ENCODE data around the gene NUBP2.
"Not testable (repeated sequence)": the region's sequence is repeated elsewhere in the genome, so short reads cannot be mapped to it uniquely, and the experiment has no call there.

Gene NUBP2

GRCh38 chr16:1787056-1787321, 4.2 kb downstream of the NUBP2 start:
- no peak for DNase-seq

DNA sequence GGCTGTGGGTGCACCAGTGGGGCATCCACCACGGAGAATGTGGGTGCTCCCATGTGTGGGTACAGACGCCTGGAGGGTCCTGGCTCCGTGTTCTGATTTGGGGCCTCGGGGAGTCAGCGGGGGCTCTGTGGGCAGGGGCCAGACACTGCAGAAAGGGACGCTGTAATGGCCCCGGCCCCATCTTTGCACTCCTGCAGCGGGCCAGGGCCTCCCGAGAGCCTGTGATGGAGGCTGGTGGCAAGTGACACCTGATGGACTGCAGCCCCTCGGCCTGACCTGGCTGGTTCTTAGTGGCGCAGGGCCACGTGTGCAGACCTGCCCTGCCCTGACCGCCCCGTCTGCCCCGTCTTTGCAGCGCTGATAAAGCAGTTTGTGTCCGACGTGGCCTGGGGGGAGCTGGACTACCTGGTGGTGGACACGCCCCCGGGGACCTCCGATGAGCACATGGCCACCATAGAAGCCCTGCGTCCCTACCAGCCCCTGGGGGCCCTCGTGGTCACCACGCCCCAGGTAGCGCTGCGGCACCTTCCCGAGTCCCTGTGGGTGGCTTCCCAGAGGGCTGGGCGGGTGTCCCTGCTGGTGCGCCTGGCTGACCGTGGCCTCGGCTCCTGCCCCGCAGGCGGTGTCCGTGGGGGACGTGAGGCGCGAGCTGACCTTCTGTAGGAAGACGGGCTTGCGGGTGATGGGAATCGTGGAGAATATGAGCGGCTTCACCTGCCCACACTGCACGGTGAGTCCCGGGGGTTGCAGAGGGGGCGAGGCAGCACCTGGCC, 4.7 kb downstream of the NUBP2 start:
- no peak for DNase-seq

DNA sequence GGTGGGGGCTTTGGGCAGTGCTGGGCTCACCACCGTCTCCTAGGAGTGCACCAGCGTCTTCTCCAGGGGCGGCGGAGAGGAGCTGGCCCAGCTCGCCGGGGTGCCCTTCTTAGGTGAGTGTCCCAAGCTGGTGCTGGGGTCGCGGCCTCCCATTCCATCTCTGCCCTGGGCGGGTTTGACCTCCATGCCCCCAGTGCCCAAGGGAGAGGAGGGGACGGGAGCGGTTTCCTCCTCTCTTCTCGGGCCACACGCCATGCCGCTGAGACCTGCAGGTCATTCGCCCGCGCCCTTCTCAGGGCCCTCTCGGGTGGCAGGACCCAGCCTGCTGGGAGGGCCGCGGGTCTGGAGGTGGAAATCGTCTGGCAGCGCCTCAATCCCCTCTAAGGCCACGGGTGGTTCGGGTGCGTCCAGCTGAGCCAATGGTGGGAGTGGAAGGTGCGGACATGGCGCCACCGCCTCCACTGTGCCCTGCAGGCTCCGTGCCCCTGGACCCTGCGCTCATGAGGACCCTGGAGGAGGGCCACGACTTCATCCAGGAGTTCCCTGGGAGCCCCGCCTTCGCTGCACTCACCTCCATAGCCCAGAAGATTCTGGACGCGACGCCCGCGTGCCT, 5.4 kb downstream of the NUBP2 start:
- DNase-seq: no peak

DNA sequence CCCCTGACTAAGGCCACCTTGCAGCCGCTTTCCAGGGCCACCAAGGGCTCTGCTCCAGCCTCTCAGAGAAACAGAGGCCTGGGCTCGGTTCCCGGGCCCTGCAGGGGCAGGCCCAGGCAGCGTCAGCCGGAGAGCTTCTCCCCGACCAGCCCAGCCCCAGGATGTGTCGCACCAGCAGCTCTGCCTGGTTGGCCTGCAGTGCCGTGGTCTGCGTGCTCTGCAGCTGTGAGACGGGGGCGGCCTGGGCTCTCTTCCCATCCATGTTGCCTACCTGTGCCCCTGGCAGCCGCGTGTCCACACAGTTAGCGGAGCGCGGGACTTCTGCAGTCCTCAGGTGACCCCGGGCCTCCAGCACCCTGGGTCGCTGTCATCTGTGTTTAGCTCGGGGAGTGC, 5.9 kb downstream of the NUBP2 start:
- no peak for DNase-seq

GRCh38 chr16:1789643-1790045, 6.9 kb downstream of the NUBP2 start:
- DNase-seq: no peak

- DNase-seq: no peak
These were observed 7.5 kb downstream of the NUBP2 start for GRCh38 chr16:1790261-1790610.

- no peak for DNase-seq
These were observed 8.0 kb downstream of the NUBP2 start for GRCh38 chr16:1790611-1791255.

DNA sequence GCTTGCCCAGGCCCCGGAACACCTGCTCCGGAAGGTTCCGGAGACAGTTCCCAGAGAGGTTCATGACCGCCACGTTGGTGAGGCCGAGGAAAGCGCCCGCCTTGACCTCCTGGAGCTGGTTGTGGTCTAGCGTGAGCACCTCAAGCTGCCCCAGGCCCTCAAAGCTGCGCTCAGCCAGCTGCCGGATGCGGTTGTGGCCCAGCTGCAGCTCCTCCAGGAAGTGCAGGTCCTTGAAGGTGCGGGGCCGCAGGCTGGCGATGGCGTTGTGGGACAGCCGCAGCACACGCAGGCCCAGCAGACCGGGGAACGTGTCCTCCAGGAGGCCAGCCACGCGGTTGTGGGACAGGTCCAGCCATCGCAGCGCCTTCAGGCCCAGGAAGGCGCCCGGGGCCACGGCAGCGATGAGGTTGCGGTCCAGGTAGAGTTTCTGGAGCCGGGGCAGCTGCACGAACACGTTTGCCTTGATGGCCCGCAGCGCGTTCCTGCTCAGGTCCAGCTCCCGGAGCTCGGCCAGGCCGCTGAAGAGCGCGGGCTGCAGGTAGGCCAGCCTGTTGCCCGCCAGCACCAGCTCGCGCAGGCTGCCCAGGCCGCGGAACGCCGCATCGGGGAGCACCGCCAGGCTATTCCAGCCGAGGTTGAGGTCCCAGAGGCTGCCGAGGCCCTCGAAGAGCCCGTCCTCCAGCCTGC, 8.6 kb downstream of the NUBP2 start:
- no peak for DNase-seq

- no peak for DNase-seq
These were observed 9.4 kb downstream of the NUBP2 start for GRCh38 chr16:1791943-1792812.

- no peak for DNase-seq
These were observed 10.2 kb downstream of the NUBP2 start for GRCh38 chr16:1792836-1793577.

DNA sequence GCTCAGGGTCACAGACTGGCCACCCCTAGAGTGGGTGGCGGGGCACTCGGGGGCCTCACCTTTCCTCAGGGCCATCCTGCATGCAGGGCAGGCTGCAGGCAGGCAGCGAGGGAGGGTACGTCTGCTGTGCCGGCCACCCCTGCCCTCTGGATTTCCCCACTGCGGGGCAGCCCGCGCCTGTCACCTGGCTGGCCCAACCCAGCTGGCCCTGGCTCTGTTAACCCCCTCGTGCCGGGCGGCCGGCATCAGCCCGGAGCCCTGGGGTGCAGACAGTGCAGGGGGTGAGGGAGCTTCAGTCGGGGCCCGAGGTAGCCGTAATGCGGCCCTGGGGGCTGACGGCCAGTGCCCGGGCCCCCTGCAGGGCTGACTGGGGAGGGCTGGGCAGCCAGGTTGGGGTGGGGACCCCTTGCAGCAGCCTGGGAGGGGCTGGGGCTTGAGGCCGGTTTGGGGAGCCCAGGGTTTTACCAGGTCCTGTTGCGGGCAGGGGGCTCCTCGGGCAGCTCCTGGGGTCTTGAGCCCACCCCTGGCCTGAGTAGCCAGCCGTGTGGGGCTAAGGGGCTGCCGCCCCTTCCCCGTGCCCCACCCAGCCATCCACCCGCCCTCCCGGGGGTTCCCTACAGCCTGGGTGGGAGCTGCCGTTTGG, 10.9 kb downstream of the NUBP2 start, which contains the start of gene IGFALS:
Gene IGFALS (minus strand): TSS at position 128 of the 643 bp plus-strand sequence. CDS start 53 bp downstream, at position 75.
- no peak for DNase-seq

DNA sequence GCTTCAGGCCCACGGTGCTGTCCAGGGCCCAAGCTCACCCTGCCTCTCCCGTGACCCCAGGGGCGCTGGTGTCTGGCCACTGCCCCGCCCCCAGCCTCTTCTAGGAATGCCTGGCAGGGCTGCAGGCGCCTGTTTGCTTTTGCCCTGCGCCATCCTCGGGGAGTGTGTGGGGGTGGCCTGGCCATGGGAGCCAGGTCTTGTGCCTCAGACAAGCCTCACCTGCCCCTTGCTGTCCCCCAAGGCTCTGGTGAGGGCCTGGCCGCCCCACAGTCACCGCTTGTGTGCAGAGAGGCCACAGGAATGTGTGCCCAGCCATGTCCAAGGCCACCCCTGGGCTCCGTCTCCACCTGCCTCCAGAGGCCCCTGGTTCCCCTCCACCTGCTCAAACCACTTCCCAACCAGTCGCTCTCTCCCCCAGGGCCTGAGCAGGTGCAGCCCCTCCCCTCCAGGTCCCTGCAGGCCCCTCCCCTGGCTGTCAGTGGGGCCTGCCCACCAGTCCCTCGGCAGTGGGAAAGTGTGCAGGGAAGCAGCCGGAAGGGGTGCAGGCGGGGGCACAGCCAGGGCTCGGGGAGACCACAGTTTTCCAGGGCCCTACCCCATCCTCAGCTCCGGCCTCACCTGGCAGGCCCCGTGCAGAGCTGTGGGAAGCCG, 11.6 kb downstream of the NUBP2 start:
- no peak for DNase-seq

DNA sequence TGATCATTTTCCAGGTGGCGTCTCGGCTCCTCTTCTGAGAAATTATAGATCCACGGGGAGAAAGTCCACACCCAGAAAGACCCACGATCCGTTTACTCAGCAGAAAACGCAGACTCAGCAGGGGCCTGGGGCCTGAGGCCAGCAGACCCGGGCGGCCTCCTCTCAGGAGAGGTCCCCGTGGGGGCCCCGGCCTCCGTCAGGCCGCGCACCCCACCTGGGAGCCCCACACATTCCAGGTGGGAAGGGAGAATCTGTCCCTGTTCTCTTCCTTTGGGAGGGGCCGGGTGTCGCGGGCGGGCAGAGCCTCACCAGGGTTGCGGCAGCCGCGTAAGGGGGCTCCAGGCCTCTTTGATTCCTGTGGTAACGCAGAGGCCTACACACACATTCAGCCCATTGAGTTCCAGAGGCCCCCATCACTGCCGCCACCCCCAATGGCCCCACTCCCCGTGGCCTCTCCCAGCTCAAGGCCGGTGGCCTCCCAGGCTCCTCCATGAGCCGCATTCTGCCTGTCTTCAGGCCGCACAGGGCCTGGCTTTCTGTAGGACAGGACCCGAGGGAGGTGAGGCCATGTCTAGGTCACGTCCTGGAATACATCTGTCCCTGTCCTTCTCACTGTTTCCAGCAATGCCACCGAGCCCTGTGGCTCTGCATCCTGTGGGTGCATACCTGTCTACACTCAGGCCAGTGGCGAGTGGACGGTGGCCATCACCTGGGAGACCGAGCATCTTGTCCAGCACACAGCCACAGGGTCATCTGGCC, 12.3 kb downstream of the NUBP2 start:
- no peak for DNase-seq

DNA sequence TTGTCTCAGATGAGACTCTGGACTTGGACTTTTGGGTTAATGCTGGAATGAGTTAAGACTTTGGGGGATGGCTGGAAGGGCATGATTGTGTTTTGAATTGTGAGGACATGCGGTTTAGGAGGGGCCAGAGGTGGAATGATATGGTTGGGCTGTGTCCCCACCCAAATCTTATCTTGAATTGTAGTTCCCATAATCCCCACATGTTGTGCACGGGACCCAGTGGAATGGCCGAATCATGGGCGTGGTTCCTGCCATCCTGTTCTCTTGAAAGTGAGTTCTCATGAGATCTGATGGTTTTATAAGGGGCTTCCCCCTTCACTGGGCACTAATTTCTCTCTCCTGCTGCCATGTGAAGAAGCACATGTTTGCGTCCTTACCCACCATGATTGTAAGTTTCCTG, 16.5 kb downstream of the NUBP2 start:
- DNase-seq: not testable (repeated sequence)

GRCh38 chr16:1800701-1801100, 17.9 kb downstream of the NUBP2 start:
- DNase-seq: no peak

GRCh38 chr16:1807626-1808025, 24.9 kb downstream of the NUBP2 start:
- no peak for DNase-seq

- no peak for DNase-seq
These were observed 25.9 kb downstream of the NUBP2 start for GRCh38 chr16:1808691-1809090.

GRCh38 chr16:1809281-1809801, 26.6 kb downstream of the NUBP2 start:
- DNase-seq: no peak

- no peak for DNase-seq
These were observed 27.3 kb downstream of the NUBP2 start for GRCh38 chr16:1810106-1810505.

- no peak for DNase-seq
These were observed 27.8 kb downstream of the NUBP2 start for GRCh38 chr16:1810536-1810935.

Data from activated T-cell treated with anti-CD3 and anti-CD28 coated beads for 4 hours (primary cell).